ENCODE measurements around the gene CAP1.

The CAP1 gene

DNA sequence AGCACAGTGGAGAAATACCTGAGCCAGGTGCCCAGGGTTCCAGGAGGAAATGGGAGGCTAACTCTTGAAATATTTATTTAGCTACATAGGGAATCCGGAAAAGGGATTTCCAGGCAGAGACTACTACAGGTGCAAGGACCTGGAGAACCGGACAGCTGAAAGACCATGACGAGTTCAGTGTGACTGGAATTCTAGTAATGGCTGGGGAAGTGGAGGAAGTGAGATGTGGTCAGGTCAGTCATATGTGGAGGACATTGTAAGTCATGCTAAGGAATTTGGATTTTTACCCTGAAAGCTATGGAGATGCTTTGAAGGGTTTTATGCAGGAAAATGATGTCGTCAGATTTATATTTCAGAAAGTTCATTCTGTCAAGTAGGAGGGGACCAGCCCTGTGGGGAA, 1.8 kb downstream of the CAP1 start:
- intact Hi-C loops (cut with DNase I; ENCODE audit: low total_unique reads), result no loop called here
- TF ChIP-seq, protein P1, sequence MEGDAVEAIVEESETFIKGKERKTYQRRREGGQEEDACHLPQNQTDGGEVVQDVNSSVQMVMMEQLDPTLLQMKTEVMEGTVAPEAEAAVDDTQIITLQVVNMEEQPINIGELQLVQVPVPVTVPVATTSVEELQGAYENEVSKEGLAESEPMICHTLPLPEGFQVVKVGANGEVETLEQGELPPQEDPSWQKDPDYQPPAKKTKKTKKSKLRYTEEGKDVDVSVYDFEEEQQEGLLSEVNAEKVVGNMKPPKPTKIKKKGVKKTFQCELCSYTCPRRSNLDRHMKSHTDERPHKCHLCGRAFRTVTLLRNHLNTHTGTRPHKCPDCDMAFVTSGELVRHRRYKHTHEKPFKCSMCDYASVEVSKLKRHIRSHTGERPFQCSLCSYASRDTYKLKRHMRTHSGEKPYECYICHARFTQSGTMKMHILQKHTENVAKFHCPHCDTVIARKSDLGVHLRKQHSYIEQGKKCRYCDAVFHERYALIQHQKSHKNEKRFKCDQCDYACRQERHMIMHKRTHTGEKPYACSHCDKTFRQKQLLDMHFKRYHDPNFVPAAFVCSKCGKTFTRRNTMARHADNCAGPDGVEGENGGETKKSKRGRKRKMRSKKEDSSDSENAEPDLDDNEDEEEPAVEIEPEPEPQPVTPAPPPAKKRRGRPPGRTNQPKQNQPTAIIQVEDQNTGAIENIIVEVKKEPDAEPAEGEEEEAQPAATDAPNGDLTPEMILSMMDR (IDR thresholded peaks at IDR 0.05), result no peak
- Histone ChIP-seq H3K27me3 (no peaks in the 10 kb centered on the region), H3K36me3 (no peaks in the 10 kb centered on the region), H3K4me1 (peaks cover 0 to 77% (median 55%) of the 10 kb centered on the region in 4 donors), H3K9me3 (no peaks in the 10 kb centered on the region), H3K27ac (peak overlapping the region; percentile 96 to 99), H3K4me3 (peak overlapping the region; percentile 83 to 97)
- DNase-seq, result no peak

DNA sequence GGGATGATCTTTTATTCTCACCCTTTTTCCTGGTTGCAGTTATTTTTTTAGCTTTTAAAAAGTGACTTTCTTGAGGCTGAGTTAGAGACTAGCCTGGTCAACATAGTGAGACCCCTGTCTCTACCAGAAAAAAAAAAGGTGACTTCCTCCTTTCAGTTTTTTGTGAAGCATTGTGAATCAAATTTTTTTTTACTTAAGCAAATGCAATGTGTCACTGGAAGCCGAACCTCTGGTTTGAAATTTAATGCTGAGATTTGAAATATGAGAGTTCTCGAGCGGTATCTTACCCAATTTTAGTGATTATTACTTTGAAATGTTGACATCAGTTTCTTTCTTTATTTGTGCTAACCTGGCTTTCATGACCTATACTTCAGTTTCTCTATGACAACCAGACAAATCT, 3.6 kb downstream of the CAP1 start:
- Histone ChIP-seq H3K9me3 (no peaks in the 10 kb centered on the region), H3K27me3 (no peaks in the 10 kb centered on the region), H3K36me3 (no peaks in the 10 kb centered on the region), H3K4me3 (no peak overlapping the region), H3K4me1 (peaks cover 0 to 82% (median 58%) of the 10 kb centered on the region in 4 donors), H3K27ac (peak overlapping the region in 1 of 2 donors; percentile 21)
- no peak for DNase-seq
- intact Hi-C loops (cut with DNase I; ENCODE audit: low total_unique reads), result no loop called here
- TF ChIP-seq, protein P1 (IDR thresholded peaks at IDR 0.05), result no peak

DNA sequence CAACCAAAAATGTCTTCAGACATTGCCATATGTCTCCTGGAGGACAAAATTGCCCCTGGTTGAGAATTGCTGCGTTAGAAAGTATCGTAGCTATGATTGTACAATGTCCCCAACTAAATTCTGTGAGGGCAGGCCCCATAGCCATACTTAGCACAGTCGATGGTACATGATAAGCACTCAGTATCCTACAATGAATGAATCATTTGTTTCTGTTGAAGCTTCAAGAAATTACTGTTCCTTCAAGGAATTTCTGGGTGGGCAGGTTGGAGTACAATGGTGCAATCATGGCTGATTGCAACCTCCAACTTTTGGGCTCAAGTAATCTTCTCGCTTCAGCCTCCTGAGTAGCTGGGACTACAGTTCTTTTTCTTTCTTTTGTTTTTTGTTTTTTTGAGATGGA, 4.7 kb downstream of the CAP1 start:
- TF ChIP-seq, protein P1 (IDR thresholded peaks at IDR 0.05), result no peak
- peak overlapping the region in 1 of 2 donors; percentile 9 for H3K27ac ChIP-seq
- no peak overlapping the region for H3K4me3 ChIP-seq
- H3K9me3 ChIP-seq, result no peaks in the 10 kb centered on the region
- no peaks in the 10 kb centered on the region for H3K27me3 ChIP-seq
- no peaks in the 10 kb centered on the region for H3K36me3 ChIP-seq
- no peak for DNase-seq
- intact Hi-C loops (cut with DNase I; ENCODE audit: low total_unique reads), result no loop called here
- H3K4me1 ChIP-seq, result peaks cover 0 to 90% (median 60%) of the 10 kb centered on the region in 4 donors

DNA sequence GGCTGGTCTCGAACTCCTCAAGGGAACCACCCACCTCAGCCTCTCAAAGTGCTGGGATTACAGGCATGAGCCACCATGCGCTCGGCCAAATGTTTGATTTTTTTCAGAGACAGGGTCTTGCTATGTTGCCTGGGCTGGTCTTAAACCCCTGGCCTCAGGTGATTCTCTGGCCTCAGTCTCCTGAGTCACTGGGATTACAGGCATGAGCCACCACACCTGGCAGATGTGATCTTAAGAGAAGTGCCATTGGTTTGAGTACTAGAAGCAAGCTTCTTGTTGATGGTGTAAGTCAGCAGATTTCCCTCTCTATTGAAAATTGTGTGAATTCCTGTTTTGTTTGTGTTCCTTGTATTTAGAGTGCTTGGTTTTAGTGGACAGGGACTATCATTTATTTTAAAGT, 5.2 kb downstream of the CAP1 start:
- Histone ChIP-seq H3K4me3 (no peak overlapping the region), H3K9me3 (no peaks in the 10 kb centered on the region), H3K36me3 (no peaks in the 10 kb centered on the region), H3K27ac (peak overlapping the region in 1 of 2 donors; percentile 46), H3K4me1 (peaks cover 0 to 96% (median 62%) of the 10 kb centered on the region in 4 donors), H3K27me3 (no peaks in the 10 kb centered on the region)
- TF ChIP-seq, protein P1 (IDR thresholded peaks at IDR 0.05), result no peak
- no peak for DNase-seq
- intact Hi-C loops (cut with DNase I; ENCODE audit: low total_unique reads), result no loop called here

DNA sequence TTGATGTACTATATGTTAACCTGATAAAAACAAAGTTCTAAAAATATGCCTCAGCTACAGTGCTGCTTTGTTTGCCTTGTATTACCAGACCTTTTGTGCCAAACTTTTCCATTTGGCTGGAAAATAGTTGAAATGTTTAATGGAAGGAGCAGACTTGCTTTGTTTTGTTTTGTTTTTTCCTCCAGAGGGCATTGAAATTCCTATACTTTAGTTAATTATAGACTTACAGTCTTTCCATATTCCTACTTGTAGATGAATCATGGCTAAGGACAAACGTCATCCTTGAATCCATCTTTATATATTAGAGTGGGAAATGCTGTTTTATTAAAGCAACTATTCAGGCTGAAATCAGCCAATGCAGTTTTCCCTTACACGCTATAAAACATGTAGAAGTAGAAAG, 6.7 kb downstream of the CAP1 start:
- no peak for DNase-seq
- Histone ChIP-seq H3K27ac (peak overlapping the region; percentile 10 to 71), H3K9me3 (no peaks in the 10 kb centered on the region), H3K36me3 (no peaks in the 10 kb centered on the region), H3K4me1 (peaks cover 0 to 100% (median 62%) of the 10 kb centered on the region in 4 donors), H3K4me3 (no peak overlapping the region), H3K27me3 (no peaks in the 10 kb centered on the region)
- intact Hi-C loops (cut with DNase I; ENCODE audit: low total_unique reads), result no loop called here
- TF ChIP-seq, protein P1 (IDR thresholded peaks at IDR 0.05), result no peak

DNA sequence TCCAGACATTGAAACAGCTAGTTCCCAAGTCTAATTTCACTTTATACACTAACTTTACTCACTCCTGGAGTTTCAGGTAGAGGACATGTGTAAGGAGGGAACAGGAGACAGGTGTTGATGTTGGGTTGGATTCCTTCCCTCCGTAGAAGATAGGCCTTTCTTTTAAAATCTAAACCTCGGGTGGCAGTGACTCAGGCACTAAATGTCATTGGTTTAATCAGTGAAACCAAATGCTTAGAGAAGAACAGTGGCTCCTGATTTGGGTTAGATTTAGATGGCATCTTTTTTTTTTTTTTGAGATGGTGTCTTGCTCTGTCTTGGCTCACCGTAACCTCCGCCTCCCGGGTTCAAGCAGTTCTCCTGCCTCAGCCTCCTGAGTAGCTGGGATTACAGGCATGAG, 7.2 kb downstream of the CAP1 start:
- no peaks in the 10 kb centered on the region for H3K27me3 ChIP-seq
- intact Hi-C loops (cut with DNase I; ENCODE audit: low total_unique reads), result no loop called here
- H3K27ac ChIP-seq, result peak overlapping the region; percentile 10 to 71
- TF ChIP-seq, protein P1 (IDR thresholded peaks at IDR 0.05), result no peak
- no peak overlapping the region for H3K4me3 ChIP-seq
- H3K9me3 ChIP-seq, result no peaks in the 10 kb centered on the region
- no peak for DNase-seq
- H3K36me3 ChIP-seq, result no peaks in the 10 kb centered on the region
- H3K4me1 ChIP-seq, result peaks cover 0 to 100% (median 58%) of the 10 kb centered on the region in 4 donors

Data from tibial artery (tissue), 4 donors.